ENCODE data around the gene COX18.

COX18 gene

GRCh38 chr4:73037057-73037456, 32.5 kb downstream of the COX18 start:
- CTCF ChIA-PET: interaction anchor here (0.6 kb wide), 1 partner anchor 34 kb away, joined by 4 read pairs; no protein-coding TSS in a partner anchor
- no peak overlapping the region for H3K27ac ChIP-seq
- no peak for DNase-seq (ENCODE audit: low spot score)
- POLR2A ChIA-PET (ENCODE audit: low non-redundant PET): no interaction called here
- no peak for TF ChIP-seq CTCF (conservative IDR thresholded peaks at IDR 0.05; ENCODE audit: low read depth)

DNA sequence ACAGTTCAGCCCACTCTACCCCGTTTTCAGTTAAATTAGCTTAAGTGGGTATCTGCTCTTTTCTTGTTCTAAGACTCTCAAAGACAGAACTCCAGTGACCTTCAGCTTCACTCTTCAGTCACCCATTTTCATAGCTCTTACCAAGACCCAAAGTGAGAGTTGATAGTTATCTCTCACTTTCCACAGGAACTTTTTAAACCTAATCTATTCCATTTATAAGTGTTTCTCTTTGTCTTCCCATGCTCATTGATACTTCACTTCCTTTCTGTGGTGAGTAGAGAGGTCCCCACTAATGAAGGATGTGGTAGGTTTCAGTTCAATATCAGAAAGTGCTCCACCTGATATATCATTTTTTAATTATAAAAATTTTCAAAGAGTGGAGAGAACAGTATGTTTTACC, 33.4 kb downstream of the COX18 start:
- POLR2A ChIA-PET (ENCODE audit: low non-redundant PET): no interaction called here
- H3K27ac ChIP-seq: no peak overlapping the region
- no peak for TF ChIP-seq CTCF (conservative IDR thresholded peaks at IDR 0.05; ENCODE audit: low read depth)
- no peak for DNase-seq (ENCODE audit: low spot score)
- CTCF ChIA-PET: no interaction called here

- no peak overlapping the region for H3K27ac ChIP-seq
- no peak for DNase-seq (ENCODE audit: low spot score)
- POLR2A ChIA-PET (ENCODE audit: low non-redundant PET): no interaction called here
- CTCF ChIA-PET: no interaction called here
- TF ChIP-seq CTCF (conservative IDR thresholded peaks at IDR 0.05; ENCODE audit: low read depth): no peak
Observed at GRCh38 chr4:73034896-73035295, 34.6 kb downstream of the COX18 start.

- TF ChIP-seq CTCF (conservative IDR thresholded peaks at IDR 0.05; ENCODE audit: low read depth): no peak
- DNase-seq (ENCODE audit: low spot score): no peak
- ChIA-PET POLR2A (ENCODE audit: low non-redundant PET) (no interaction called here), CTCF (interaction anchor here (0.6 kb wide), 1 partner anchor 1444 kb away, joined by 3 read pairs; no protein-coding TSS in a partner anchor)
- no peak overlapping the region for H3K27ac ChIP-seq
Observed at GRCh38 chr4:73028621-73029020, 40.9 kb downstream of the COX18 start.

- ChIA-PET POLR2A (ENCODE audit: low non-redundant PET) (no interaction called here), CTCF (interaction anchor here (0.6 to 1.4 kb wide), 3 partner anchors 319 to 1257 kb away, joined by 3 to 5 read pairs (median 3); no protein-coding TSS in a partner anchor)
- no peak overlapping the region for H3K27ac ChIP-seq
- DNase-seq (ENCODE audit: low spot score): peak; percentile 64
- TF ChIP-seq CTCF (conservative IDR thresholded peaks at IDR 0.05; ENCODE audit: low read depth): peak; percentile 43
Observed at GRCh38 chr4:73021634-73022033, 47.9 kb downstream of the COX18 start.

GRCh38 chr4:73019462-73020047, 50.0 kb downstream of the COX18 start:
- H3K27ac ChIP-seq: no peak overlapping the region
- TF ChIP-seq CTCF (conservative IDR thresholded peaks at IDR 0.05; ENCODE audit: low read depth): peak; percentile 72
- POLR2A ChIA-PET (ENCODE audit: low non-redundant PET): no interaction called here
- peak; percentile 34 for DNase-seq (ENCODE audit: low spot score)
- CTCF ChIA-PET: interaction anchor here (0.6 to 0.9 kb wide), 2 partner anchors 108 to 1628 kb away, joined by 5 to 6 read pairs; no protein-coding TSS in a partner anchor
